Endodermal cell (in vitro differentiated cells): ENCODE data around the gene TMEM200A. TPM values are rescaled to one million over a fixed set of nuclear protein-coding genes. Genes with fewer than 3 reads are reported as not detected.

Experiments
- DNase-seq: peaks from one replicate; pipeline ENCODE4 v3.0.0-alpha.2; 2017
- H3K27ac ChIP-seq: 2 replicates; pipeline ENCODE4 v1.5.1; 2013; ENCODE audit warnings: mild to moderate bottlenecking, low read depth, low read length, moderate library complexity
- H3K27me3 ChIP-seq: 2 replicates; pipeline ENCODE4 v1.6.1; 2013; ENCODE audit warnings: mild to moderate bottlenecking, low read length, moderate library complexity; ENCODE audit not compliant: insufficient read depth, control insufficient read depth, poor library complexity, severe bottlenecking
- H3K36me3 ChIP-seq: 2 replicates; pipeline ENCODE4 v1.7.0; 2013; ENCODE audit warnings: mild to moderate bottlenecking, low read length, moderate library complexity; ENCODE audit not compliant: control insufficient read depth, insufficient read depth
- H3K4me1 ChIP-seq: one replicate; pipeline ENCODE4 v1.7.0; 2013; ENCODE audit warnings: low read length; ENCODE audit not compliant: control insufficient read depth, insufficient read depth
- H3K4me3 ChIP-seq: 2 replicates; pipeline ENCODE4 v1.5.1; 2013; ENCODE audit warnings: mild to moderate bottlenecking, low read length, moderate library complexity
- H3K9ac ChIP-seq: 2 replicates; pipeline ENCODE4 v1.6.1; 2013; ENCODE audit warnings: mild to moderate bottlenecking, low read length, moderate library complexity; ENCODE audit not compliant: poor library complexity, severe bottlenecking; ENCODE audit errors: extremely low read depth
- H3K9me3 ChIP-seq: 2 replicates; pipeline ENCODE4 v1.6.1; 2013; ENCODE audit warnings: mild to moderate bottlenecking, low read length, moderate library complexity; ENCODE audit not compliant: control insufficient read depth
- H3K27ac Mint-ChIP-seq: 2 replicates; pipeline ENCODE4 v1.8.0; 2020; ENCODE audit warnings: mixed read lengths
- H3K27me3 Mint-ChIP-seq: 2 replicates; pipeline ENCODE4 v1.8.0; 2021; ENCODE audit warnings: mild to moderate bottlenecking, mixed read lengths; ENCODE audit not compliant: insufficient read depth
- H3K36me3 Mint-ChIP-seq: 2 replicates; pipeline ENCODE4 v1.8.0; 2020; ENCODE audit warnings: low read depth, mixed read lengths
- H3K4me1 Mint-ChIP-seq: 2 replicates; pipeline ENCODE4 v1.8.0; 2020; ENCODE audit warnings: mixed read lengths
- H3K4me3 Mint-ChIP-seq: 2 replicates; pipeline ENCODE4 v1.8.0; 2020; ENCODE audit warnings: mild to moderate bottlenecking, moderate library complexity, mixed read lengths
- H3K9me3 Mint-ChIP-seq: 2 replicates; pipeline ENCODE4 v1.8.0; 2020; ENCODE audit warnings: mild to moderate bottlenecking, mixed read lengths
- CTCF ChIP-seq: fragments of 200-600 bp; sonication (generic); conservative IDR thresholded peaks from 2 replicates; pipeline ENCODE4 v1.5.0; 2021; ENCODE audit warnings: antibody characterized with exemption, mild to moderate bottlenecking
- WGBS, 2 experiments: methylation state at CpG; one replicate each; pipeline versions ENCODE4 v1.1.5 to v1.1.7; 2013; ENCODE audit warnings: missing lambda C conversion rate in 2 of 2, mixed read lengths in 1 of 2; ENCODE audit not compliant: insufficient coverage in 1 of 2, insufficient read length in 1 of 2; 5-methylcytosine and 5-hydroxymethylcytosine counted together
- total RNA-seq, 2 donors: library from RNA; stranded (reverse); fragmentation: NEBNext Ultra II Directional in 1 of 2; extraction: Animal tissue kit (Norgen Biotek cat#: 25700) in 1 of 2; gene quantifications; 2 replicates in 1 of 2; 3 replicates in 1 of 2; pipeline ENCODE4 v1.2.1, GENCODE V29; 2021

The TMEM200A gene
- total RNA-seq, 2 donors from 2014 or later = 6.4 to 7.6 TPM

- H3K36me3 Mint-ChIP-seq = no peaks in the 10 kb centered on the region
- H3K27ac ChIP-seq = no peak overlapping the region
- TF ChIP-seq CTCF = no peak
- H3K27me3 ChIP-seq = peaks cover 6% of the 10 kb centered on the region
- H3K36me3 ChIP-seq = no peaks in the 10 kb centered on the region
- H3K27ac Mint-ChIP-seq = no peak overlapping the region
- H3K4me3 ChIP-seq = no peak overlapping the region
- DNase-seq = no peak
- H3K9ac ChIP-seq = no peak overlapping the region
- H3K9me3 ChIP-seq = no peaks in the 10 kb centered on the region
- H3K4me1 Mint-ChIP-seq = peaks cover under 1% of the 10 kb centered on the region
- no peaks in the 10 kb centered on the region for H3K4me1 ChIP-seq
- peaks cover under 1% of the 10 kb centered on the region for H3K27me3 Mint-ChIP-seq
- no peak overlapping the region for H3K4me3 Mint-ChIP-seq
- peaks cover 11% of the 10 kb centered on the region for H3K9me3 Mint-ChIP-seq
Measured at GRCh38 chr6:130359736-130360135, 6.1 kb upstream of the TMEM200A start.

- Histone ChIP-seq H3K9me3 (no peaks in the 10 kb centered on the region), H3K9ac (no peak overlapping the region), H3K36me3 (no peaks in the 10 kb centered on the region), H3K4me1 (no peaks in the 10 kb centered on the region), H3K27me3 (peaks cover 16% of the 10 kb centered on the region), H3K4me3 (no peak overlapping the region), H3K27ac (no peak overlapping the region)
- no peaks in the 10 kb centered on the region for H3K36me3 Mint-ChIP-seq
- no peak overlapping the region for H3K27ac Mint-ChIP-seq
- peaks cover 10% of the 10 kb centered on the region for H3K4me1 Mint-ChIP-seq
- H3K4me3 Mint-ChIP-seq = no peak overlapping the region
- TF ChIP-seq CTCF = no peak
- peaks cover 11% of the 10 kb centered on the region for H3K9me3 Mint-ChIP-seq
- 83 to 100% methylated on average over 3 to 4 of the region's 4 CpGs for WGBS, 2 experiments
- H3K27me3 Mint-ChIP-seq = peaks cover 8% of the 10 kb centered on the region
- peak; percentile 69 for DNase-seq
Measured at GRCh38 chr6:130362128-130362527, 3.7 kb upstream of the TMEM200A start.

GRCh38 chr6:130364224-130364780 lies 1.5 kb upstream of the TMEM200A start:
- Histone ChIP-seq H3K36me3 (no peaks in the 10 kb centered on the region), H3K4me1 (no peaks in the 10 kb centered on the region), H3K9me3 (no peaks in the 10 kb centered on the region), H3K4me3 (no peak overlapping the region), H3K9ac (no peak overlapping the region), H3K27me3 (peaks cover 24% of the 10 kb centered on the region), H3K27ac (no peak overlapping the region)
- Mint-ChIP-seq H3K4me3 (peak overlapping the region; percentile 82), H3K36me3 (no peaks in the 10 kb centered on the region), H3K27me3 (peaks cover 13% of the 10 kb centered on the region), H3K9me3 (peaks cover 11% of the 10 kb centered on the region), H3K4me1 (peaks cover 10% of the 10 kb centered on the region), H3K27ac (no peak overlapping the region)
- DNase-seq = no peak
- WGBS, 2 experiments = 62 to 76% methylated on average over 2 to 3 of the region's 3 CpGs
- no peak for TF ChIP-seq CTCF
